ENCODE data around the gene BCL2L2. TPM values are rescaled to one million over a fixed set of nuclear protein-coding genes. Genes with fewer than 3 reads are reported as not detected.
A peak's percentile ranks its signal among the peaks of the same experiment; 100 is the strongest.

BCL2L2 gene
- total and polyA plus RNA-seq, 2 of the 8 experiments (the other 6 are each of a cell fraction or from before 2014, with no cell fraction given): 9.3 to 13.8 TPM

DNA sequence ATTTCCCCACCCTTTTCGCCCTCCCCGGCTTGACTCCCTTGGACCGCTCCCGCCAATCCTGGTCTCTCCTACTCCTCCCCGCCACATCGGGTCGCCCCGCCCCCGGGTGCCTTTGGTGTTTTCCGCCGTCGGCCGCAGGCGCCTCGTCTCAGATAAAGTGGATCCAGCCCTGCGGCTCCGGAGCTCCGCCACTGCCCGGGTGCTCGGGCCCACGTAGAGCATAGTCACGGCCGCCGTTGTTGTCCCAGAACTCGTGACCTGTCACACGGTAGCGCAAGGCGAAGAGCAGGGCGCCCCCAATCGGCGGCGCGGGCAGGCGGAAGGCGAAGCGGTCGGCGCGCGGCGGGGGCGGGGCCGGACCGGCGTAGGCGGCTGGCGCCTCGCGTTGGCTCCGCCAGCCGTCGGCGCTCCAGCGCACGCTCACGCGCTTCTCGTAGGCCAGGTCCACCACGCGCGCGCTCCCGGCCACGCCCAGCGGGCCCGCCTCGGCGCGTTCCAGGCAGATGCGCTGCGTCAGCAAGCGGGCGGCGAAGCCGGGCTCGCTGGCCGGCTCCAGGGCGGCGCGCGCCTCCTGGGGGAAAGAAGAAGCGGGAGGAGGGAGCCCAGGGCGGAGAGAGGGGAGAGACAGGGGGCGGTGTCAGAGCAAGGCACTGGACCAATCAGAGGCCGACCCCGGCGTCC lies 5.2 kb upstream of the BCL2L2 start (continued):
- TF ChIP-seq SUZ12 (IDR thresholded peaks at IDR 0.05; ENCODE audit: low read length) (no peak), RFX5 (IDR thresholded peaks at IDR 0.05; ENCODE audit: borderline replicate concordance, low read depth, low read length) (no peak), JUN (IDR thresholded peaks at IDR 0.05; ENCODE audit: low read depth, low read length) (no peak), TCF12 (IDR thresholded peaks at IDR 0.05; ENCODE audit: low read depth, low read length) (0 out of 2 replicates have a peak, but pooled peaks have one; percentile 8), TAF7 (optimal IDR thresholded peaks at IDR 0.05; ENCODE audit: borderline replicate concordance, low read depth, low read length) (peak; percentile 37), SRF (IDR thresholded peaks at IDR 0.05; ENCODE audit: low read depth, low read length) (no peak), TBP (IDR thresholded peaks at IDR 0.05; ENCODE audit: low read depth, low read length) (no peak), NANOG (IDR thresholded peaks at IDR 0.05; ENCODE audit: insufficient read depth, low read depth, low read length, poor library complexity, severe bottlenecking) (no peak)
- TF ChIP-seq, protein P1, sequence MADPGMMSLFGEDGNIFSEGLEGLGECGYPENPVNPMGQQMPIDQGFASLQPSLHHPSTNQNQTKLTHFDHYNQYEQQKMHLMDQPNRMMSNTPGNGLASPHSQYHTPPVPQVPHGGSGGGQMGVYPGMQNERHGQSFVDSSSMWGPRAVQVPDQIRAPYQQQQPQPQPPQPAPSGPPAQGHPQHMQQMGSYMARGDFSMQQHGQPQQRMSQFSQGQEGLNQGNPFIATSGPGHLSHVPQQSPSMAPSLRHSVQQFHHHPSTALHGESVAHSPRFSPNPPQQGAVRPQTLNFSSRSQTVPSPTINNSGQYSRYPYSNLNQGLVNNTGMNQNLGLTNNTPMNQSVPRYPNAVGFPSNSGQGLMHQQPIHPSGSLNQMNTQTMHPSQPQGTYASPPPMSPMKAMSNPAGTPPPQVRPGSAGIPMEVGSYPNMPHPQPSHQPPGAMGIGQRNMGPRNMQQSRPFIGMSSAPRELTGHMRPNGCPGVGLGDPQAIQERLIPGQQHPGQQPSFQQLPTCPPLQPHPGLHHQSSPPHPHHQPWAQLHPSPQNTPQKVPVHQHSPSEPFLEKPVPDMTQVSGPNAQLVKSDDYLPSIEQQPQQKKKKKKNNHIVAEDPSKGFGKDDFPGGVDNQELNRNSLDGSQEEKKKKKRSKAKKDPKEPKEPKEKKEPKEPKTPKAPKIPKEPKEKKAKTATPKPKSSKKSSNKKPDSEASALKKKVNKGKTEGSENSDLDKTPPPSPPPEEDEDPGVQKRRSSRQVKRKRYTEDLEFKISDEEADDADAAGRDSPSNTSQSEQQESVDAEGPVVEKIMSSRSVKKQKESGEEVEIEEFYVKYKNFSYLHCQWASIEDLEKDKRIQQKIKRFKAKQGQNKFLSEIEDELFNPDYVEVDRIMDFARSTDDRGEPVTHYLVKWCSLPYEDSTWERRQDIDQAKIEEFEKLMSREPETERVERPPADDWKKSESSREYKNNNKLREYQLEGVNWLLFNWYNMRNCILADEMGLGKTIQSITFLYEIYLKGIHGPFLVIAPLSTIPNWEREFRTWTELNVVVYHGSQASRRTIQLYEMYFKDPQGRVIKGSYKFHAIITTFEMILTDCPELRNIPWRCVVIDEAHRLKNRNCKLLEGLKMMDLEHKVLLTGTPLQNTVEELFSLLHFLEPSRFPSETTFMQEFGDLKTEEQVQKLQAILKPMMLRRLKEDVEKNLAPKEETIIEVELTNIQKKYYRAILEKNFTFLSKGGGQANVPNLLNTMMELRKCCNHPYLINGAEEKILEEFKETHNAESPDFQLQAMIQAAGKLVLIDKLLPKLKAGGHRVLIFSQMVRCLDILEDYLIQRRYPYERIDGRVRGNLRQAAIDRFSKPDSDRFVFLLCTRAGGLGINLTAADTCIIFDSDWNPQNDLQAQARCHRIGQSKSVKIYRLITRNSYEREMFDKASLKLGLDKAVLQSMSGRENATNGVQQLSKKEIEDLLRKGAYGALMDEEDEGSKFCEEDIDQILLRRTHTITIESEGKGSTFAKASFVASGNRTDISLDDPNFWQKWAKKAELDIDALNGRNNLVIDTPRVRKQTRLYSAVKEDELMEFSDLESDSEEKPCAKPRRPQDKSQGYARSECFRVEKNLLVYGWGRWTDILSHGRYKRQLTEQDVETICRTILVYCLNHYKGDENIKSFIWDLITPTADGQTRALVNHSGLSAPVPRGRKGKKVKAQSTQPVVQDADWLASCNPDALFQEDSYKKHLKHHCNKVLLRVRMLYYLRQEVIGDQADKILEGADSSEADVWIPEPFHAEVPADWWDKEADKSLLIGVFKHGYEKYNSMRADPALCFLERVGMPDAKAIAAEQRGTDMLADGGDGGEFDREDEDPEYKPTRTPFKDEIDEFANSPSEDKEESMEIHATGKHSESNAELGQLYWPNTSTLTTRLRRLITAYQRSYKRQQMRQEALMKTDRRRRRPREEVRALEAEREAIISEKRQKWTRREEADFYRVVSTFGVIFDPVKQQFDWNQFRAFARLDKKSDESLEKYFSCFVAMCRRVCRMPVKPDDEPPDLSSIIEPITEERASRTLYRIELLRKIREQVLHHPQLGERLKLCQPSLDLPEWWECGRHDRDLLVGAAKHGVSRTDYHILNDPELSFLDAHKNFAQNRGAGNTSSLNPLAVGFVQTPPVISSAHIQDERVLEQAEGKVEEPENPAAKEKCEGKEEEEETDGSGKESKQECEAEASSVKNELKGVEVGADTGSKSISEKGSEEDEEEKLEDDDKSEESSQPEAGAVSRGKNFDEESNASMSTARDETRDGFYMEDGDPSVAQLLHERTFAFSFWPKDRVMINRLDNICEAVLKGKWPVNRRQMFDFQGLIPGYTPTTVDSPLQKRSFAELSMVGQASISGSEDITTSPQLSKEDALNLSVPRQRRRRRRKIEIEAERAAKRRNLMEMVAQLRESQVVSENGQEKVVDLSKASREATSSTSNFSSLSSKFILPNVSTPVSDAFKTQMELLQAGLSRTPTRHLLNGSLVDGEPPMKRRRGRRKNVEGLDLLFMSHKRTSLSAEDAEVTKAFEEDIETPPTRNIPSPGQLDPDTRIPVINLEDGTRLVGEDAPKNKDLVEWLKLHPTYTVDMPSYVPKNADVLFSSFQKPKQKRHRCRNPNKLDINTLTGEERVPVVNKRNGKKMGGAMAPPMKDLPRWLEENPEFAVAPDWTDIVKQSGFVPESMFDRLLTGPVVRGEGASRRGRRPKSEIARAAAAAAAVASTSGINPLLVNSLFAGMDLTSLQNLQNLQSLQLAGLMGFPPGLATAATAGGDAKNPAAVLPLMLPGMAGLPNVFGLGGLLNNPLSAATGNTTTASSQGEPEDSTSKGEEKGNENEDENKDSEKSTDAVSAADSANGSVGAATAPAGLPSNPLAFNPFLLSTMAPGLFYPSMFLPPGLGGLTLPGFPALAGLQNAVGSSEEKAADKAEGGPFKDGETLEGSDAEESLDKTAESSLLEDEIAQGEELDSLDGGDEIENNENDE (IDR thresholded peaks at IDR 0.05; ENCODE audit: insufficient replicate concordance, low read length): no peak

Measured in H1 (cell line).